DOHH2 (cell line): Measurements from ENCODE around the gene TMEFF2.
"Not testable (repeated sequence)": the region's sequence is repeated elsewhere in the genome, so short reads cannot be mapped to it uniquely, and the experiment has no call there.

Experiments
- H3F3A ChIP-seq: fragments of 200-600 bp; sonication (generic), shearing (Covaris generic); 2 replicates; pipeline ENCODE4 v1.6.0; 2016; ENCODE audit warnings: antibody characterized with exemption, mild to moderate bottlenecking; ENCODE audit not compliant: control insufficient read depth, insufficient read depth
- H3K27ac ChIP-seq: fragments of 200-600 bp; sonication (generic); 2 replicates; pipeline ENCODE4 v1.5.1; 2014; ENCODE audit warnings: low read depth, mild to moderate bottlenecking, low read length, moderate library complexity
- H3K27me3 ChIP-seq: fragments of 200-600 bp; sonication (generic); 2 replicates; pipeline ENCODE4 v1.6.1; 2014; ENCODE audit warnings: mild to moderate bottlenecking, low read length, mixed read lengths; ENCODE audit not compliant: control insufficient read depth
- H3K36me3 ChIP-seq: fragments of 200-600 bp; sonication (generic); 2 replicates; pipeline ENCODE4 v1.6.1; 2014; ENCODE audit warnings: mild to moderate bottlenecking, low read length, moderate library complexity, mixed read lengths; ENCODE audit not compliant: control insufficient read depth
- H3K4me1 ChIP-seq: fragments of 200-600 bp; sonication (generic); 2 replicates; pipeline ENCODE4 v1.6.1; 2014; ENCODE audit warnings: mild to moderate bottlenecking, low read length, mixed read lengths; ENCODE audit not compliant: control insufficient read depth
- H3K4me2 ChIP-seq: fragments of 200-600 bp; sonication (generic); 2 replicates; pipeline ENCODE4 v1.6.0; 2014; ENCODE audit warnings: mild to moderate bottlenecking, low read length, moderate library complexity
- H3K4me3 ChIP-seq: fragments of 200-600 bp; sonication (generic); 2 replicates; pipeline ENCODE4 v1.5.1; 2014; ENCODE audit warnings: mild to moderate bottlenecking, low read length, mixed read lengths
- H3K79me2 ChIP-seq: fragments of 200-600 bp; sonication (generic); 2 replicates; pipeline ENCODE4 v1.6.1; 2014; ENCODE audit warnings: mild to moderate bottlenecking, low read length, mixed read lengths; ENCODE audit not compliant: control insufficient read depth
- H3K9me2 ChIP-seq: fragments of 200-600 bp; sonication (generic); replicated peaks from 2 replicates; pipeline ENCODE4 v1.6.1; 2014; ENCODE audit warnings: mild to moderate bottlenecking, low read length, mixed read lengths; ENCODE audit not compliant: control insufficient read depth
- H3K9me3 ChIP-seq: fragments of 200-600 bp; sonication (generic); 2 replicates; pipeline ENCODE4 v1.6.1; 2014; ENCODE audit warnings: antibody characterized with exemption, low read length, mixed read lengths; ENCODE audit not compliant: control insufficient read depth, insufficient read depth
- H4K20me1 ChIP-seq: fragments of 200-600 bp; sonication (generic); 2 replicates; pipeline ENCODE4 v1.6.0; 2014; ENCODE audit warnings: low read depth, mild to moderate bottlenecking, antibody characterized with exemption, low read length, moderate library complexity; ENCODE audit not compliant: control insufficient read depth, insufficient read depth
- CTCF ChIP-seq: fragments of 200-600 bp; sonication (generic); IDR thresholded peaks from one replicate; pipeline ENCODE4 v1.5.1; 2014; ENCODE audit warnings: antibody characterized with exemption, mild to moderate bottlenecking, low read depth, low read length; ENCODE audit not compliant: poor library complexity, severe bottlenecking
- EZH2phosphoT487 ChIP-seq: fragments of 200-600 bp; sonication (generic); IDR thresholded peaks from 2 replicates; pipeline ENCODE4 v1.6.1; 2017; ENCODE audit warnings: borderline replicate concordance, mild to moderate bottlenecking, antibody characterized with exemption, low read length, moderate library complexity, mixed read lengths

TMEFF2 gene

GRCh38 chr2:192117705-192118104 is 77.0 kb downstream of the TMEFF2 start:
- Histone ChIP-seq H3K27ac (no peak overlapping the region), H3K79me2 (no peaks in the 10 kb centered on the region), H3K9me2 (no peaks in the 10 kb centered on the region), H3F3A (no peaks in the 10 kb centered on the region), H3K9me3 (no peaks in the 10 kb centered on the region), H3K36me3 (no peaks in the 10 kb centered on the region), H4K20me1 (no peaks in the 10 kb centered on the region), H3K4me1 (no peaks in the 10 kb centered on the region), H3K27me3 (no peaks in the 10 kb centered on the region), H3K4me2 (no peak overlapping the region), H3K4me3 (no peak overlapping the region)
- TF ChIP-seq EZH2phosphoT487: no peak

GRCh38 chr2:192111536-192111935 is 83.2 kb downstream of the TMEFF2 start:
- H3F3A ChIP-seq, H3K4me1 ChIP-seq, H3K79me2 ChIP-seq, H3K9me3 ChIP-seq, H3K27ac ChIP-seq, H3K4me2 ChIP-seq, H3K36me3 ChIP-seq, H3K27me3 ChIP-seq, H3K4me3 ChIP-seq, H3K9me2 ChIP-seq, H4K20me1 ChIP-seq: not testable (repeated sequence)

- H3K4me1 ChIP-seq: no peaks in the 10 kb centered on the region
- no peaks in the 10 kb centered on the region for H4K20me1 ChIP-seq
- H3K9me2 ChIP-seq: no peaks in the 10 kb centered on the region
- TF ChIP-seq CTCF (no peak), EZH2phosphoT487 (no peak)
- no peak overlapping the region for H3K4me2 ChIP-seq
- H3K36me3 ChIP-seq: no peaks in the 10 kb centered on the region
- H3K4me3 ChIP-seq: no peak overlapping the region
- no peaks in the 10 kb centered on the region for H3K79me2 ChIP-seq
- H3K27me3 ChIP-seq: no peaks in the 10 kb centered on the region
- no peaks in the 10 kb centered on the region for H3F3A ChIP-seq
- no peaks in the 10 kb centered on the region for H3K9me3 ChIP-seq
- no peak overlapping the region for H3K27ac ChIP-seq
These were observed 95.0 kb downstream of the TMEFF2 start for GRCh38 chr2:192099742-192100141.

- Histone ChIP-seq H3K36me3 (no peaks in the 10 kb centered on the region), H3F3A (no peaks in the 10 kb centered on the region), H3K9me3 (no peaks in the 10 kb centered on the region), H3K27ac (no peak overlapping the region), H3K4me2 (no peak overlapping the region), H3K4me1 (no peaks in the 10 kb centered on the region), H3K79me2 (no peaks in the 10 kb centered on the region), H3K27me3 (no peaks in the 10 kb centered on the region), H3K4me3 (no peak overlapping the region), H3K9me2 (no peaks in the 10 kb centered on the region), H4K20me1 (no peaks in the 10 kb centered on the region)
- TF ChIP-seq CTCF (no peak), EZH2phosphoT487 (no peak)
These were observed 95.8 kb downstream of the TMEFF2 start for GRCh38 chr2:192098814-192099491.
